ENCODE measurements around the gene SAE1.

SAE1 gene

GRCh38 chr19:47143322-47144073 is 12.9 kb downstream of the SAE1 start:
- Histone ChIP-seq H2BK5ac (ENCODE audit: low read length) (no peak overlapping the region), H4K91ac (ENCODE audit: low read depth, low read length, poor library complexity) (no peak overlapping the region), H3K27me3 (ENCODE audit: control insufficient read depth in 3 of 3, insufficient read depth in 3 of 3, low read depth in 1 of 3, low read length in 3 of 3) (no peaks in the 10 kb centered on the region), H2AK5ac (ENCODE audit: low read depth, low read length) (no peak overlapping the region), H3K79me1 (ENCODE audit: low read depth, low read length) (peaks cover 5% of the 10 kb centered on the region), H3K18ac (ENCODE audit: low read length) (no peak overlapping the region), H3K4me3 (ENCODE audit: low read length in 2 of 2) (no peak overlapping the region), H3K9ac (ENCODE audit: low read depth, low read length, poor library complexity) (no peak overlapping the region), H2BK120ac (ENCODE audit: low read depth, low read length) (no peak overlapping the region), H3K4ac (ENCODE audit: low read length) (no peak overlapping the region), H2BK12ac (ENCODE audit: low read length) (no peak overlapping the region), H2BK15ac (ENCODE audit: low read length) (no peak overlapping the region), H4K8ac (ENCODE audit: low read depth, low read length) (no peak overlapping the region), H3K36me3 (replicated peaks in 1 of 2; ENCODE audit: control insufficient read depth in 2 of 2, insufficient read depth in 2 of 2, low read length in 2 of 2) (peaks cover 41 to 83% of the 10 kb centered on the region in 2 donors), H2AFZ (ENCODE audit: low read length) (no peak overlapping the region), H3K4me2 (ENCODE audit: insufficient read depth, low read length, poor library complexity, severe bottlenecking) (no peak overlapping the region), H3K23ac (ENCODE audit: low read depth, low read length, poor library complexity) (no peak overlapping the region), H3K4me1 (ENCODE audit: control insufficient read depth in 2 of 2, insufficient read depth in 1 of 2, low read depth in 1 of 2, low read length in 2 of 2) (no peaks in the 10 kb centered on the region), H3K14ac (ENCODE audit: low read length) (no peak overlapping the region), H3K9me3 (replicated peaks in 1 of 2; ENCODE audit: control insufficient read depth in 2 of 2, insufficient read depth in 1 of 2, low read depth in 1 of 2, low read length in 2 of 2) (no peaks in the 10 kb centered on the region), H3K27ac (replicated peaks; ENCODE audit: low read length) (no peak overlapping the region)
- no CpG with 5 or more reads among the region's 11 CpGs for WGBS, 2 donors (ENCODE audit: extremely low coverage in 2 of 2, insufficient read length in 2 of 2, insufficient replicate concordance in 1 of 2)
- no peak for DNase-seq (ENCODE audit: low spot score)

DNA sequence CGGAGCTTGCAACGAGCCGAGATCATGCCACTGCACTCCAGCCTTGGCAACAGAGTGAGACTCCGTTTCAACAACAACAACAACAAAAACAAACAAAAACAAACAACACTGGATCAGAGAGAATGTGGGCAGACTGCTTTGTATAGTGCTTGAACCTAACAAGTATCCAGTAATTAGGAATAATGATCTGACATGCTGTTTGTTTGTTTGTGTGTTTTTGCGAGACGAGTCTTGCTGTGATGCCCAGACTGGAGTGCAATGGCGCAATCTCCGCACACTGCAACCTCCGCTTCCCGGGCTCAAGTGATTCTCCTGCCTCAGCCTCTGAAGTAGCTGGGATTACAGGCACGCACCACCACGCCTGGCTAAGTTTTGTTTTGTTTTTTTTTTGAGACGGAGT is 14.0 kb downstream of the SAE1 start:
- Histone ChIP-seq H4K8ac (ENCODE audit: low read depth, low read length) (no peak overlapping the region), H3K14ac (ENCODE audit: low read length) (no peak overlapping the region), H3K79me1 (ENCODE audit: low read depth, low read length) (peaks cover 3% of the 10 kb centered on the region), H2BK5ac (ENCODE audit: low read length) (no peak overlapping the region), H3K23ac (ENCODE audit: low read depth, low read length, poor library complexity) (no peak overlapping the region), H3K36me3 (replicated peaks in 1 of 2; ENCODE audit: control insufficient read depth in 2 of 2, insufficient read depth in 2 of 2, low read length in 2 of 2) (peaks cover 43 to 83% of the 10 kb centered on the region in 2 donors), H2BK12ac (ENCODE audit: low read length) (no peak overlapping the region), H2BK120ac (ENCODE audit: low read depth, low read length) (no peak overlapping the region), H3K9ac (ENCODE audit: low read depth, low read length, poor library complexity) (no peak overlapping the region), H4K91ac (ENCODE audit: low read depth, low read length, poor library complexity) (no peak overlapping the region), H3K18ac (ENCODE audit: low read length) (no peak overlapping the region), H3K4ac (ENCODE audit: low read length) (no peak overlapping the region), H3K27ac (replicated peaks; ENCODE audit: low read length) (no peak overlapping the region), H2AK5ac (ENCODE audit: low read depth, low read length) (no peak overlapping the region), H2BK15ac (ENCODE audit: low read length) (no peak overlapping the region), H3K4me3 (ENCODE audit: low read length in 2 of 2) (no peak overlapping the region), H3K27me3 (ENCODE audit: control insufficient read depth in 3 of 3, insufficient read depth in 3 of 3, low read depth in 1 of 3, low read length in 3 of 3) (no peaks in the 10 kb centered on the region), H3K4me1 (ENCODE audit: control insufficient read depth in 2 of 2, insufficient read depth in 1 of 2, low read depth in 1 of 2, low read length in 2 of 2) (no peaks in the 10 kb centered on the region), H3K9me3 (replicated peaks in 1 of 2; ENCODE audit: control insufficient read depth in 2 of 2, insufficient read depth in 1 of 2, low read depth in 1 of 2, low read length in 2 of 2) (no peaks in the 10 kb centered on the region), H3K4me2 (ENCODE audit: insufficient read depth, low read length, poor library complexity, severe bottlenecking) (no peak overlapping the region), H2AFZ (ENCODE audit: low read length) (no peak overlapping the region)
- WGBS, 2 donors (ENCODE audit: extremely low coverage in 2 of 2, insufficient read length in 2 of 2, insufficient replicate concordance in 1 of 2): no CpG with 5 or more reads among the region's 13 CpGs
- no peak for DNase-seq (ENCODE audit: low spot score)

GRCh38 chr19:47145639-47146486 is 15.2 kb downstream of the SAE1 start:
- no peak overlapping the region for H2BK15ac ChIP-seq (ENCODE audit: low read length)
- no peak overlapping the region for H2AK5ac ChIP-seq (ENCODE audit: low read depth, low read length)
- H3K4me3 ChIP-seq (ENCODE audit: low read length in 2 of 2): no peak overlapping the region
- no peak overlapping the region for H3K4me2 ChIP-seq (ENCODE audit: insufficient read depth, low read length, poor library complexity, severe bottlenecking)
- H3K4ac ChIP-seq (ENCODE audit: low read length): no peak overlapping the region
- peaks cover 3% of the 10 kb centered on the region for H3K79me1 ChIP-seq (ENCODE audit: low read depth, low read length)
- H2AFZ ChIP-seq (ENCODE audit: low read length): no peak overlapping the region
- H3K4me1 ChIP-seq (ENCODE audit: control insufficient read depth in 2 of 2, insufficient read depth in 1 of 2, low read depth in 1 of 2, low read length in 2 of 2): no peaks in the 10 kb centered on the region
- H4K8ac ChIP-seq (ENCODE audit: low read depth, low read length): no peak overlapping the region
- H3K27ac ChIP-seq (replicated peaks; ENCODE audit: low read length): no peak overlapping the region
- no peak overlapping the region for H2BK5ac ChIP-seq (ENCODE audit: low read length)
- no peak overlapping the region for H2BK120ac ChIP-seq (ENCODE audit: low read depth, low read length)
- H3K9me3 ChIP-seq (replicated peaks in 1 of 2; ENCODE audit: control insufficient read depth in 2 of 2, insufficient read depth in 1 of 2, low read depth in 1 of 2, low read length in 2 of 2): no peaks in the 10 kb centered on the region
- H3K9ac ChIP-seq (ENCODE audit: low read depth, low read length, poor library complexity): no peak overlapping the region
- WGBS, 2 donors (ENCODE audit: extremely low coverage in 2 of 2, insufficient read length in 2 of 2, insufficient replicate concordance in 1 of 2): no CpG with 5 or more reads among the region's 5 CpGs
- H4K91ac ChIP-seq (ENCODE audit: low read depth, low read length, poor library complexity): no peak overlapping the region
- H3K36me3 ChIP-seq (replicated peaks in 1 of 2; ENCODE audit: control insufficient read depth in 2 of 2, insufficient read depth in 2 of 2, low read length in 2 of 2): peaks cover 46 to 88% of the 10 kb centered on the region in 2 donors
- H2BK12ac ChIP-seq (ENCODE audit: low read length): no peak overlapping the region
- no peak overlapping the region for H3K14ac ChIP-seq (ENCODE audit: low read length)
- no peak overlapping the region for H3K23ac ChIP-seq (ENCODE audit: low read depth, low read length, poor library complexity)
- H3K18ac ChIP-seq (ENCODE audit: low read length): no peak overlapping the region
- no peak for DNase-seq (ENCODE audit: low spot score)
- no peaks in the 10 kb centered on the region for H3K27me3 ChIP-seq (ENCODE audit: control insufficient read depth in 3 of 3, insufficient read depth in 3 of 3, low read depth in 1 of 3, low read length in 3 of 3)

DNA sequence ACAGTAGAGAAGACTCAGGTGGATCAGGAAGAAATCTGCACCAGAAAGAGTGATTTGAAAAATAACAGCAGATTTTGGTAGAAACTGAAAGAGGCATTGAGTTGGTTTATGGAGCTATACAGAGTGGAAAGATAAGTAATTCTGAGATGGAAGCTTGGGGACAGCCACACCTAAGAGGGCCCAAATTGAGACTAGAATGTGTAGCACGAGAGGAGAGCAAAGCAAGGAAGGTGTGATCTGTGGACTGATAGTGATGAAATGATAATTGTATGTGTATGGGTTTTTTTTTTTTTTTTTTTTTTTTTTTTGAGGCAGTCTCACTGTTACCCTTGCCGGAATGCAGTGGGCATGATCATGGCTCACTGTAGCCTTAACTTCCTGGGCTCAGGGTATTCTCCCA is 16.3 kb downstream of the SAE1 start:
- Histone ChIP-seq H2AK5ac (ENCODE audit: low read depth, low read length) (no peak overlapping the region), H2BK120ac (ENCODE audit: low read depth, low read length) (no peak overlapping the region)

More for the DNA sequence above, 16.3 kb downstream of the SAE1 start:
- Histone ChIP-seq H2BK12ac (ENCODE audit: low read length) (no peak overlapping the region), H3K79me1 (ENCODE audit: low read depth, low read length) (peaks cover 3% of the 10 kb centered on the region), H3K4me2 (ENCODE audit: insufficient read depth, low read length, poor library complexity, severe bottlenecking) (no peak overlapping the region), H2AFZ (ENCODE audit: low read length) (no peak overlapping the region), H3K36me3 (replicated peaks in 1 of 2; ENCODE audit: control insufficient read depth in 2 of 2, insufficient read depth in 2 of 2, low read length in 2 of 2) (peaks cover 48 to 94% of the 10 kb centered on the region in 2 donors), H2BK15ac (ENCODE audit: low read length) (no peak overlapping the region), H3K14ac (ENCODE audit: low read length) (no peak overlapping the region), H3K23ac (ENCODE audit: low read depth, low read length, poor library complexity) (no peak overlapping the region), H3K4ac (ENCODE audit: low read length) (no peak overlapping the region), H3K27me3 (ENCODE audit: control insufficient read depth in 3 of 3, insufficient read depth in 3 of 3, low read depth in 1 of 3, low read length in 3 of 3) (no peaks in the 10 kb centered on the region), H3K27ac (replicated peaks; ENCODE audit: low read length) (no peak overlapping the region), H2BK5ac (ENCODE audit: low read length) (no peak overlapping the region), H4K91ac (ENCODE audit: low read depth, low read length, poor library complexity) (no peak overlapping the region), H3K9ac (ENCODE audit: low read depth, low read length, poor library complexity) (no peak overlapping the region), H4K8ac (ENCODE audit: low read depth, low read length) (no peak overlapping the region), H3K4me1 (ENCODE audit: control insufficient read depth in 2 of 2, insufficient read depth in 1 of 2, low read depth in 1 of 2, low read length in 2 of 2) (peaks cover 3 to 6% of the 10 kb centered on the region in 2 donors), H3K4me3 (ENCODE audit: low read length in 2 of 2) (no peak overlapping the region), H3K9me3 (replicated peaks in 1 of 2; ENCODE audit: control insufficient read depth in 2 of 2, insufficient read depth in 1 of 2, low read depth in 1 of 2, low read length in 2 of 2) (no peaks in the 10 kb centered on the region), H3K18ac (ENCODE audit: low read length) (no peak overlapping the region)
- no CpG with 5 or more reads among the region's 2 CpGs for WGBS, 2 donors (ENCODE audit: extremely low coverage in 2 of 2, insufficient read length in 2 of 2, insufficient replicate concordance in 1 of 2)
- DNase-seq (ENCODE audit: low spot score): no peak
